K562 (cell line): ENCODE measurements around the gene PALM3. TPM values are rescaled to one million over a fixed set of nuclear protein-coding genes. Genes with fewer than 3 reads are reported as not detected.

Experiments
- CBFB ChIP-seq: sonication (generic); formaldehyde crosslinking; IDR thresholded peaks from 2 replicates; pipeline ENCODE4 v1.4.0; 2020; ENCODE audit warnings: mild to moderate bottlenecking, missing genetic modification reagents
- CSDE1 ChIP-seq, 2 experiments: fragments of 450-650 bp; IDR thresholded peaks; 2 replicates each; pipeline ENCODE4 v1.6.1; 2016; ENCODE audit warnings: mild to moderate bottlenecking in 1 of 2
- FOS ChIP-seq: IDR thresholded peaks from 3 replicates; pipeline ENCODE4 v1.6.1; 2011; ENCODE audit not compliant: insufficient read length; ENCODE audit errors: extremely low read depth
- GABPB2 ChIP-seq: fragments of 250-450 bp; sonication (Bioruptor Pico); conservative IDR thresholded peaks from 2 replicates; pipeline ENCODE4 v1.5.1; 2021; ENCODE audit warnings: mild to moderate bottlenecking
- HNRNPH1 ChIP-seq: fragments of 200-400 bp; formaldehyde crosslinking; optimal IDR thresholded peaks from 2 replicates; pipeline ENCODE3; 2017; ENCODE audit warnings: low read depth, mild to moderate bottlenecking, low read length, moderate library complexity
- HOXB6 ChIP-seq: fragments of 250-450 bp; sonication (Bioruptor Pico); IDR thresholded peaks from 2 replicates; pipeline ENCODE4 v1.5.1; 2022; ENCODE audit warnings: mild to moderate bottlenecking, borderline replicate concordance
- NR2C2 ChIP-seq, 2 experiments: fragments of 200-800 bp in 1 of 2; sonication (Bioruptor generic) in 1 of 2; sonication (generic) in 1 of 2; formaldehyde crosslinking in 1 of 2; IDR thresholded peaks; 2 replicates each; pipeline versions ENCODE4 v1.6.1 to v1.8.0; 2016 to 2022; ENCODE audit warnings: mild to moderate bottlenecking in 1 of 2, missing compliant biosample characterization in 1 of 2, missing genetic modification characterization in 1 of 2, missing genetic modification reagents in 1 of 2
- RBM25 ChIP-seq: fragments of 200-400 bp; formaldehyde crosslinking; IDR thresholded peaks from 2 replicates; pipeline ENCODE4 v1.6.1; 2018; ENCODE audit warnings: low read length, low read depth, moderate library complexity; ENCODE audit not compliant: severe bottlenecking
- RCOR1 ChIP-seq, 2 experiments: IDR thresholded peaks; 2 replicates each; pipeline ENCODE4 v1.6.1; 2012; ENCODE audit warnings: low read depth in 2 of 2, low read length in 2 of 2, borderline replicate concordance in 1 of 2, improper control_type of control experiment in 1 of 2
- SRSF9 ChIP-seq: fragments of 200-400 bp; formaldehyde crosslinking; IDR thresholded peaks from 2 replicates; pipeline ENCODE4 v1.6.1; 2017; ENCODE audit warnings: low read depth, low read length, borderline replicate concordance
- TAF7 ChIP-seq: fragments of 450-650 bp; IDR thresholded peaks from 2 replicates; pipeline ENCODE4 v1.6.1; 2016; ENCODE audit warnings: missing genetic modification characterization, missing compliant biosample characterization
- U2AF1 ChIP-seq: fragments of 200-400 bp; formaldehyde crosslinking; optimal IDR thresholded peaks from 2 replicates; pipeline ENCODE3; 2017; ENCODE audit warnings: mild to moderate bottlenecking, low read depth, low read length, moderate library complexity
- XRCC3 ChIP-seq: fragments of 450-650 bp; IDR thresholded peaks from 2 replicates; pipeline ENCODE4 v1.6.1; 2017; ENCODE audit warnings: mild to moderate bottlenecking, moderate library complexity
- ZKSCAN1 ChIP-seq: fragments of 150-350 bp; IDR thresholded peaks from 2 replicates; pipeline ENCODE4 v1.6.1; 2016; ENCODE audit warnings: low read depth, low read length
- ZNF184 ChIP-seq: sonication (generic); formaldehyde crosslinking; IDR thresholded peaks from 2 replicates; pipeline ENCODE4 v1.5.0; 2020; ENCODE audit warnings: missing genetic modification reagents
- ZNF347 ChIP-seq: fragments of 450-650 bp; formaldehyde crosslinking; IDR thresholded peaks from 2 replicates; pipeline ENCODE4 v1.4.0; 2020; ENCODE audit warnings: low read depth, mild to moderate bottlenecking, moderate library complexity
- ZNF354B ChIP-seq: fragments of 250-450 bp; sonication (Bioruptor Pico); IDR thresholded peaks from 2 replicates; pipeline ENCODE4 v1.4.0; 2020
- ZNF586 ChIP-seq: fragments of 450-650 bp; formaldehyde crosslinking; conservative IDR thresholded peaks from 2 replicates; pipeline ENCODE4 v1.4.0; 2020; ENCODE audit warnings: mild to moderate bottlenecking, moderate library complexity
- ZNF79 ChIP-seq: fragments of 250-450 bp; sonication (Bioruptor Pico); IDR thresholded peaks from 2 replicates; pipeline ENCODE4 v1.4.0; 2020; ENCODE audit warnings: low read depth, mild to moderate bottlenecking, moderate library complexity
- polyA plus RNA-seq, 8 experiments: library from polyadenylated mRNA; depleted of rRNA in 4 of 8; stranded (reverse) in 5 of 8; unstranded in 3 of 8; fragments of >200 nt; fragmentation: Nextera tagmentation in 2 of 8; fragmentation: Illumina TruSeq in 1 of 8; extraction: Ambion mirVana in 2 of 8; extraction: Trizol in 1 of 8; gene quantifications; 2 replicates each; pipeline versions ENCODE4 v1.2.1 to v1.2.3, GENCODE V29; 2011 to 2014; ENCODE audit warnings: inconsistent platforms in 1 of 8, missing spikeins in 1 of 8
- total RNA-seq, 7 experiments: library from RNA; depleted of rRNA in 6 of 7; stranded (reverse); fragments of >200 nt in 6 of 7; fragmentation: Illumina TruSeq in 2 of 7; extraction: Trizol in 2 of 7; gene quantifications; 2 replicates each; pipeline versions ENCODE4 v1.2.1 to v1.2.3, GENCODE V29; 2011 to 2021; ENCODE audit warnings: low replicate concordance in 1 of 7
- TF ChIP-seq, protein P1 (sequence below): sonication (generic); formaldehyde crosslinking; IDR thresholded peaks from 2 replicates; pipeline ENCODE4 v1.8.0; 2022; ENCODE audit warnings: missing genetic modification reagents, mild to moderate bottlenecking, moderate library complexity, borderline replicate concordance
- TF ChIP-seq, protein P2 (sequence below): fragments of 200-800 bp; sonication (Bioruptor generic); IDR thresholded peaks from 2 replicates; pipeline ENCODE4 v1.6.1; 2016; ENCODE audit warnings: missing genetic modification characterization, missing compliant biosample characterization
- TF ChIP-seq, protein P3 (sequence below): sonication (generic); formaldehyde crosslinking; IDR thresholded peaks from 2 replicates; pipeline ENCODE4 v1.8.0; 2022; ENCODE audit warnings: mild to moderate bottlenecking, low read depth, missing genetic modification reagents

Gene PALM3
- total and polyA plus RNA-seq, 9 of the 15 experiments (the other 6 are each of a cell fraction or from before 2014, with no cell fraction given) = 0.07 to 9.3 (median 3.3) TPM

DNA sequence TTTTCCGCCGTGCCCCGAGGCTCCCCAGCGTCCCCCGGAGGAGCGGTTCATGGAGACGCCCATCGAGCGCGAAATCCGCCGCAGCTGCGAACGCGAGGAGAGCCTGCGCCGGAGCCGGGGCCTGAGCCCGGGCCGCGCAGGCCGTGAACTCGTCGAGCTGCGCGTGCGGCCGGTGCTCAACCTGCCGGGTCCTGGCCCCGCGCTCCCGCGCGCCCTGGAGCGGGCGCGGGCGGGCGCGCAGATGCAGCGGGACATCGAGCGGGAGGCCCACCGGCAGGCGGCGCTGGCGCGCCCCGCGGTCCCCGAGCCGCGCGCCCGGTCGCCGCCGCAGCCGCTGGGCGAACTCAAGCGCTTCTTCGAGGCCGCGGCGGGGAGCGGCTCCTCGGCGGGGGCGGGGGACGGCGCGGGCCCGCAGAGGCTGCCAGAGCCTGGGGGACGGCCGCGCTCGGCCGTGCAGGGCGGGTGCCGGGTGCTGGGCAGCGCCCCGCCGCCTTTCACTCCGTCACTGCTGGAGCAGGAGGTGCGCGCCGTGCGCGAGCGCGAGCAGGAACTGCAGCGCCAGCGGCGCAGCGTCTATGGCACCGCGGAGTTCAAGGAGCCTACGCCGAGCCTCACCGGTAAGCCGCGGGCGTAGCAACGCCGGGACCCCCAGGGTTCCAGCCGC lies 11.5 kb upstream of the PALM3 start (continued):
- peak in 1 of 2 experiments; percentile 2; a peak in 1 of 4 replicates for TF ChIP-seq RCOR1 (IDR thresholded peaks at IDR 0.05; ENCODE audit: borderline replicate concordance in 1 of 2, low read depth in 2 of 2, low read length in 2 of 2)
- no peak for TF ChIP-seq NR2C2 (CRISPR knock-in tag; IDR thresholded peaks at IDR 0.05)
- TF ChIP-seq NR2C2 (tag; IDR thresholded peaks at IDR 0.05) = peak; percentile 64
- TF ChIP-seq SRSF9 = no peak
- TF ChIP-seq CSDE1 (IDR thresholded peaks at IDR 0.05) = no peak
- TF ChIP-seq, protein P1, sequence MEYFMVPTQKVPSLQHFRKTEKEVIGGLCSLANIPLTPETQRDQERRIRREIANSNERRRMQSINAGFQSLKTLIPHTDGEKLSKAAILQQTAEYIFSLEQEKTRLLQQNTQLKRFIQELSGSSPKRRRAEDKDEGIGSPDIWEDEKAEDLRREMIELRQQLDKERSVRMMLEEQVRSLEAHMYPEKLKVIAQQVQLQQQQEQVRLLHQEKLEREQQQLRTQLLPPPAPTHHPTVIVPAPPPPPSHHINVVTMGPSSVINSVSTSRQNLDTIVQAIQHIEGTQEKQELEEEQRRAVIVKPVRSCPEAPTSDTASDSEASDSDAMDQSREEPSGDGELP (CRISPR knock-in tag) = no peak
- no peak for TF ChIP-seq GABPB2 (CRISPR knock-in tag)
- no peak for TF ChIP-seq ZNF184 (CRISPR knock-in tag)
- TF ChIP-seq, protein P2, sequence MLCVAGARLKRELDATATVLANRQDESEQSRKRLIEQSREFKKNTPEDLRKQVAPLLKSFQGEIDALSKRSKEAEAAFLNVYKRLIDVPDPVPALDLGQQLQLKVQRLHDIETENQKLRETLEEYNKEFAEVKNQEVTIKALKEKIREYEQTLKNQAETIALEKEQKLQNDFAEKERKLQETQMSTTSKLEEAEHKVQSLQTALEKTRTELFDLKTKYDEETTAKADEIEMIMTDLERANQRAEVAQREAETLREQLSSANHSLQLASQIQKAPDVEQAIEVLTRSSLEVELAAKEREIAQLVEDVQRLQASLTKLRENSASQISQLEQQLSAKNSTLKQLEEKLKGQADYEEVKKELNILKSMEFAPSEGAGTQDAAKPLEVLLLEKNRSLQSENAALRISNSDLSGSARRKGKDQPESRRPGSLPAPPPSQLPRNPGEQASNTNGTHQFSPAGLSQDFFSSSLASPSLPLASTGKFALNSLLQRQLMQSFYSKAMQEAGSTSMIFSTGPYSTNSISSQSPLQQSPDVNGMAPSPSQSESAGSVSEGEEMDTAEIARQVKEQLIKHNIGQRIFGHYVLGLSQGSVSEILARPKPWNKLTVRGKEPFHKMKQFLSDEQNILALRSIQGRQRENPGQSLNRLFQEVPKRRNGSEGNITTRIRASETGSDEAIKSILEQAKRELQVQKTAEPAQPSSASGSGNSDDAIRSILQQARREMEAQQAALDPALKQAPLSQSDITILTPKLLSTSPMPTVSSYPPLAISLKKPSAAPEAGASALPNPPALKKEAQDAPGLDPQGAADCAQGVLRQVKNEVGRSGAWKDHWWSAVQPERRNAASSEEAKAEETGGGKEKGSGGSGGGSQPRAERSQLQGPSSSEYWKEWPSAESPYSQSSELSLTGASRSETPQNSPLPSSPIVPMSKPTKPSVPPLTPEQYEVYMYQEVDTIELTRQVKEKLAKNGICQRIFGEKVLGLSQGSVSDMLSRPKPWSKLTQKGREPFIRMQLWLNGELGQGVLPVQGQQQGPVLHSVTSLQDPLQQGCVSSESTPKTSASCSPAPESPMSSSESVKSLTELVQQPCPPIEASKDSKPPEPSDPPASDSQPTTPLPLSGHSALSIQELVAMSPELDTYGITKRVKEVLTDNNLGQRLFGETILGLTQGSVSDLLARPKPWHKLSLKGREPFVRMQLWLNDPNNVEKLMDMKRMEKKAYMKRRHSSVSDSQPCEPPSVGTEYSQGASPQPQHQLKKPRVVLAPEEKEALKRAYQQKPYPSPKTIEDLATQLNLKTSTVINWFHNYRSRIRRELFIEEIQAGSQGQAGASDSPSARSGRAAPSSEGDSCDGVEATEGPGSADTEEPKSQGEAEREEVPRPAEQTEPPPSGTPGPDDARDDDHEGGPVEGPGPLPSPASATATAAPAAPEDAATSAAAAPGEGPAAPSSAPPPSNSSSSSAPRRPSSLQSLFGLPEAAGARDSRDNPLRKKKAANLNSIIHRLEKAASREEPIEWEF = 0 out of 2 replicates have a peak, but pooled peaks have one; percentile 63
- TF ChIP-seq CBFB (CRISPR knock-in tag) = no peak
- no peak for TF ChIP-seq TAF7 (tag)
- TF ChIP-seq ZNF586 (CRISPR knock-in tag) = no peak
- no peak for TF ChIP-seq ZNF79 (CRISPR knock-in tag)
- no peak for TF ChIP-seq U2AF1
- TF ChIP-seq ZNF354B = no peak
- no peak for TF ChIP-seq ZNF347
- no peak for TF ChIP-seq XRCC3
- peak; percentile 37 for TF ChIP-seq RBM25
- no peak for TF ChIP-seq ZKSCAN1
- TF ChIP-seq HNRNPH1 = no peak
- no peak for TF ChIP-seq HOXB6 (CRISPR knock-in tag)
- TF ChIP-seq, protein P3, sequence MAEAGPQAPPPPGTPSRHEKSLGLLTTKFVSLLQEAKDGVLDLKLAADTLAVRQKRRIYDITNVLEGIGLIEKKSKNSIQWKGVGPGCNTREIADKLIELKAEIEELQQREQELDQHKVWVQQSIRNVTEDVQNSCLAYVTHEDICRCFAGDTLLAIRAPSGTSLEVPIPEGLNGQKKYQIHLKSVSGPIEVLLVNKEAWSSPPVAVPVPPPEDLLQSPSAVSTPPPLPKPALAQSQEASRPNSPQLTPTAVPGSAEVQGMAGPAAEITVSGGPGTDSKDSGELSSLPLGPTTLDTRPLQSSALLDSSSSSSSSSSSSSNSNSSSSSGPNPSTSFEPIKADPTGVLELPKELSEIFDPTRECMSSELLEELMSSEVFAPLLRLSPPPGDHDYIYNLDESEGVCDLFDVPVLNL = no peak
- TF ChIP-seq FOS = no peak
